Tibial nerve (tissue), 4 donors: Measurements from ENCODE around the gene CCDC106. TPM values are rescaled to one million over a fixed set of nuclear protein-coding genes. Genes with fewer than 3 reads are reported as not detected.

Experiments used
- DNase-seq, 2 donors: peaks; one replicate each; pipeline ENCODE4 v3.0.0-alpha.2; 2019; ENCODE audit warnings: low spot score in 2 of 2
- H3K27ac ChIP-seq, 4 donors: fragments of 200-600 bp; sonication (generic) in 3 of 4; one replicate each; pipeline ENCODE4 v1.5.1; 2017 to 2019; ENCODE audit warnings: mild to moderate bottlenecking in 1 of 4
- H3K27me3 ChIP-seq, 2 donors: fragments of 200-600 bp; sonication (generic) in 1 of 2; one replicate each; pipeline versions ENCODE4 v1.5.1 to v1.6.0; 2017 to 2019
- H3K36me3 ChIP-seq, 3 donors: fragments of 200-600 bp; sonication (generic); one replicate each; pipeline ENCODE4 v1.5.1; 2018 to 2019
- H3K4me1 ChIP-seq, 4 donors: fragments of 200-600 bp; sonication (generic) in 3 of 4; one replicate each; pipeline ENCODE4 v1.5.1; 2017 to 2019
- H3K4me3 ChIP-seq, 4 donors: fragments of 200-600 bp; sonication (generic) in 3 of 4; one replicate each; pipeline ENCODE4 v1.5.1; 2017 to 2019; ENCODE audit warnings: mild to moderate bottlenecking in 1 of 4, moderate library complexity in 1 of 4
- H3K9me3 ChIP-seq, 4 donors: fragments of 200-600 bp; sonication (generic) in 3 of 4; one replicate each; pipeline ENCODE4 v1.5.1; 2017 to 2019
- EP300 ChIP-seq, 2 donors: sonication (generic); formaldehyde crosslinking; IDR thresholded peaks; one replicate each; pipeline ENCODE4 v1.6.1; 2017; ENCODE audit warnings: antibody characterized with exemption in 2 of 2, mild to moderate bottlenecking in 1 of 2
- POLR2A ChIP-seq, 2 donors: fragments of 450-650 bp; IDR thresholded peaks; one replicate each; pipeline ENCODE4 v1.6.1; 2017; ENCODE audit warnings: antibody characterized with exemption in 2 of 2, mild to moderate bottlenecking in 2 of 2, moderate library complexity in 2 of 2
- WGBS, 2 donors: methylation state at CpG; one replicate each; pipeline ENCODE4 v1.1.5; 2018; 5-methylcytosine and 5-hydroxymethylcytosine counted together
- total RNA-seq, 4 donors: library from RNA; depleted of rRNA; stranded (reverse); fragments of >200 nt; gene quantifications; one replicate each; pipeline ENCODE4 v1.1.0, GENCODE V29; 2016
- TF ChIP-seq, protein P1 (sequence below), 5 experiments: fragments of 200-600 bp in 3 of 5; fragments of 450-650 bp in 2 of 5; sonication (generic) in 3 of 5; IDR thresholded peaks; one replicate each; pipeline ENCODE4 v1.5.1; 2016 to 2019; ENCODE audit warnings: antibody characterized with exemption in 5 of 5, mild to moderate bottlenecking in 3 of 5, moderate library complexity in 2 of 5

The CCDC106 gene
- total RNA-seq, 4 donors from 2014 or later, result 14.5 to 39.6 (median 16.1) TPM

DNA sequence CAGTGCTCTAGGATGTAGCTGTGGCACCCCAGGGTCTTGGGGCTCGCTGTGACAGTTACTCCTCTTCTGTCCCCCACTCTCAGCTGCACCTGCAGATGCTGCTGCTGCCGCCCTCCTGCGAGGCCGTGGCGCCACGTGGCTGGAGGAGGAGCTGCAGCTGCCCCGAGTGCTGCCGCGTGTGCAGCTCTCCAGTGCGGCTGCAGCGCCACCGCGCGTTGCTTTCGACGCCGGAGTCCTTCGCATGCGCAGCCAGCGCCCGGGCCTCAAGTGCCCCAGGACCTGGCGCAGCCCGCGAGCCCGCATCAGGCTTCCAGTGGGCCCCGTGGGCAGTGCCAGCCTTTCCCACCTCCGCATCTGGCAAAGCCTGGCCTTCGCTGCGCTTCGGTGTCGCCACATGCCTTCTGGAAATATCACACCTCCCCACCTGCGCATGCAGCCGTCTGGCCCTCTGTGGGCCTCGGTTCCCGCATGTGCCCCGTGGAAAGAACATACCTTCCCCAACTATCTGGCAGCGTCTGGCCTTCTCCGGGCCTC is 7.9 kb upstream of the CCDC106 start:
- H3K4me1 ChIP-seq, result peaks cover 0 to 91% (median 57%) of the 10 kb centered on the region in 4 donors

DNA sequence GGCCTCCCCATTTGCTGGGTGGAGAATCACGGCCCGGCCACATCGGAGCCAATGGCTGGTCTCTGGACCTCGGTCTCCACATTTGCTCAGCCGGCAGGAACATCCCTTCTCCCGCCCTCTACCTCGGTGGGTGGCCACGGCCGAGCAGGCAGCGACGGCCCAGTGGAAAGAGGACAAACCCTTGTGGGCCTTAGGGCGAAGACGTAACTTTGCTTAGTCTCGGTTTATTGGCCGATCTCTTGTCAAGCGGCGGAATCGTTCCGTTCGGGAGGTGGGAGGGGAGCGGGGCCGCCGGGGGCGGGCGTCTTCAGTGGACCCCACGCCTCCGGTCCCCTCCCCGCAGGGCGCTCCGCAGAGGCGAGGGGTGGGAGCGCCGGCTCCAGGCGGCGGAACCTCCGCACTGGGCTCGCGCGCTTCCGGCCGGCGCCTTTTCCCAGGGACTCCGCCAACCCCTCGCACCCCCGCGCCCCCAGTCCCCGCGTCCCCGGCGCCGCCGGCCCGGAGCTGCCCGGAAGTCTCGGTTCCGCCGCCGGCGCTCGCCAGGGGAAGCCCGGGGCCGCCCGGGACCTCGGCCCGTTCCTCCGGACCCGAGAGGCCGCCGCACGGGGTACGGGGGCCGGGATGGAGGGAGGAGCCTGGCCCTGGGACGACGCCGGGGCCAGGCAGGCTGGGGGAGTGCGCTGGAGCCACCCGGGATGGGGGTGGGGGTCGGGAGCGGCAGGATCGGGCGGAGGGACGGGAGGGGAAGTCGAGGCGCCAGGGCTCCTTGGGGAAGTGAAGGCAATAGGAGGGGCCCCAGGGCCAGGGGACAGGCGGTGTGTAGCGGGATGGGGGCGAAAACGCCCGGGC is 7.2 kb upstream of the CCDC106 start, which contains the start of gene ZNF580:
TSS of gene ZNF580 (plus strand) at position 426 of the 849 bp plus-strand sequence. CDS start 1,507 bp downstream, outside the sequence.
- H3K9me3 ChIP-seq, result no peaks in the 10 kb centered on the region
- peak in 1 of 2 donors; percentile 25 for DNase-seq
- WGBS, 2 donors, result 0 to 2% methylated on average over 42 to 49 of the region's 89 CpGs
- H3K4me1 ChIP-seq, result peaks cover 0 to 89% (median 53%) of the 10 kb centered on the region in 4 donors
- H3K4me3 ChIP-seq, result peak within 1 kb of the TSS; percentile 62 to 93 (median 90)
- H3K27me3 ChIP-seq, result no peaks in the 10 kb centered on the region
- TF ChIP-seq, protein P1, sequence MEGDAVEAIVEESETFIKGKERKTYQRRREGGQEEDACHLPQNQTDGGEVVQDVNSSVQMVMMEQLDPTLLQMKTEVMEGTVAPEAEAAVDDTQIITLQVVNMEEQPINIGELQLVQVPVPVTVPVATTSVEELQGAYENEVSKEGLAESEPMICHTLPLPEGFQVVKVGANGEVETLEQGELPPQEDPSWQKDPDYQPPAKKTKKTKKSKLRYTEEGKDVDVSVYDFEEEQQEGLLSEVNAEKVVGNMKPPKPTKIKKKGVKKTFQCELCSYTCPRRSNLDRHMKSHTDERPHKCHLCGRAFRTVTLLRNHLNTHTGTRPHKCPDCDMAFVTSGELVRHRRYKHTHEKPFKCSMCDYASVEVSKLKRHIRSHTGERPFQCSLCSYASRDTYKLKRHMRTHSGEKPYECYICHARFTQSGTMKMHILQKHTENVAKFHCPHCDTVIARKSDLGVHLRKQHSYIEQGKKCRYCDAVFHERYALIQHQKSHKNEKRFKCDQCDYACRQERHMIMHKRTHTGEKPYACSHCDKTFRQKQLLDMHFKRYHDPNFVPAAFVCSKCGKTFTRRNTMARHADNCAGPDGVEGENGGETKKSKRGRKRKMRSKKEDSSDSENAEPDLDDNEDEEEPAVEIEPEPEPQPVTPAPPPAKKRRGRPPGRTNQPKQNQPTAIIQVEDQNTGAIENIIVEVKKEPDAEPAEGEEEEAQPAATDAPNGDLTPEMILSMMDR (IDR thresholded peaks at IDR 0.05), result no peak
- TF ChIP-seq POLR2A (IDR thresholded peaks at IDR 0.05) (peak in 1 of 2 donors; percentile 14), EP300 (IDR thresholded peaks at IDR 0.05) (peak in 1 of 2 donors; percentile 48)
- peaks cover 0 to 19% (median 0%) of the 10 kb centered on the region in 3 donors for H3K36me3 ChIP-seq
- peak within 1 kb of the TSS; percentile 95 to 98 (median 98) for H3K27ac ChIP-seq

More for the DNA sequence above, 7.9 kb upstream of the CCDC106 start:
- WGBS, 2 donors, result 17 to 24% methylated on average over 5 to 19 of the region's 38 CpGs
- Histone ChIP-seq H3K27me3 (no peaks in the 10 kb centered on the region), H3K27ac (peak overlapping the region; percentile 95 to 98 (median 98)), H3K4me3 (peak overlapping the region; percentile 62 to 93 (median 90)), H3K9me3 (no peaks in the 10 kb centered on the region), H3K36me3 (peaks cover 0 to 12% (median 0%) of the 10 kb centered on the region in 3 donors)
- TF ChIP-seq POLR2A (IDR thresholded peaks at IDR 0.05), result no peak
- TF ChIP-seq, protein P1 (IDR thresholded peaks at IDR 0.05), result peak; percentile 28 to 65 (median 49)
- peak in 1 of 2 donors; percentile 35 for DNase-seq

DNA sequence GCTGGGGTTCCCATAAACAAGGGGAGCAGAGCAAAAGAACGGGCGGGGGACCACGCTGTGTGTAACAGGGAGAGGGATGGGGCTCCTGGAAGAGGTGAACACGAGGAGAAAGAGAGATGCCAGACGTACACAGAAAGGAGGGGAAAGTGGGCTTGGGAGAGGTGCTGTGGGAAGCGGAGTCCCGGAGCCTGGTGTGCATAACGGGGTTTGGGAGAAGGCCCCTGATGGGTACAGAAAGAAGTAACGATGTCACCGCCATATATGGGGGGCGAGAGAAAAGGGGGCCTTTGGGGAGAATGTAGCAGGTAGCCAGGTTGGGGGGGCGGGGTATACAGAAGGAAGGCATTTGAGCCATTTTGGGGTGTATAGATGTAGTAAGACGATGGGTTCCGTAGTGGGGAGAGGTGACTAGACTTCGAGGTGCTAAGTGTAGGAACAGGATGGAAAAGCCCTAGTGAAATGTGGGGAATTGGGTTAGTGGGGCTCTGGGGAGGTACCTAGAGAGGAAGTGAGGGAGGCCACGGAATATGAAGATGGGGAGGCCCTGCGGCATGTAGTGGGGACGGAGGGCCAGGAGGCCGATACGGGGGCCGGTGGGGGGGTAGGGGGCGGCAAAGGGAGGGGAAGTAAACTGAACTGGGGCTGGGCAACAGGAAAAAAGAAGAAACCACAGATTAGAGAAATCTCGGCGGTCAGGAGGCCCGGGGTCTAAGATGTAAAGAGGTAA is 6.4 kb upstream of the CCDC106 start:
- Histone ChIP-seq H3K27me3 (no peaks in the 10 kb centered on the region), H3K4me1 (peaks cover 0 to 83% (median 46%) of the 10 kb centered on the region in 4 donors), H3K4me3 (peak overlapping the region; percentile 62 to 93 (median 90)), H3K36me3 (peaks cover 0 to 22% (median 0%) of the 10 kb centered on the region in 3 donors), H3K27ac (peak overlapping the region; percentile 95 to 98 (median 98)), H3K9me3 (no peaks in the 10 kb centered on the region)
- no peak for DNase-seq
- WGBS, 2 donors, result 1 to 2% methylated on average over 25 of the region's 25 CpGs
- no peak for TF ChIP-seq POLR2A (IDR thresholded peaks at IDR 0.05)
- TF ChIP-seq EP300 (IDR thresholded peaks at IDR 0.05), result no peak
- TF ChIP-seq, protein P1 (IDR thresholded peaks at IDR 0.05), result no peak

DNA sequence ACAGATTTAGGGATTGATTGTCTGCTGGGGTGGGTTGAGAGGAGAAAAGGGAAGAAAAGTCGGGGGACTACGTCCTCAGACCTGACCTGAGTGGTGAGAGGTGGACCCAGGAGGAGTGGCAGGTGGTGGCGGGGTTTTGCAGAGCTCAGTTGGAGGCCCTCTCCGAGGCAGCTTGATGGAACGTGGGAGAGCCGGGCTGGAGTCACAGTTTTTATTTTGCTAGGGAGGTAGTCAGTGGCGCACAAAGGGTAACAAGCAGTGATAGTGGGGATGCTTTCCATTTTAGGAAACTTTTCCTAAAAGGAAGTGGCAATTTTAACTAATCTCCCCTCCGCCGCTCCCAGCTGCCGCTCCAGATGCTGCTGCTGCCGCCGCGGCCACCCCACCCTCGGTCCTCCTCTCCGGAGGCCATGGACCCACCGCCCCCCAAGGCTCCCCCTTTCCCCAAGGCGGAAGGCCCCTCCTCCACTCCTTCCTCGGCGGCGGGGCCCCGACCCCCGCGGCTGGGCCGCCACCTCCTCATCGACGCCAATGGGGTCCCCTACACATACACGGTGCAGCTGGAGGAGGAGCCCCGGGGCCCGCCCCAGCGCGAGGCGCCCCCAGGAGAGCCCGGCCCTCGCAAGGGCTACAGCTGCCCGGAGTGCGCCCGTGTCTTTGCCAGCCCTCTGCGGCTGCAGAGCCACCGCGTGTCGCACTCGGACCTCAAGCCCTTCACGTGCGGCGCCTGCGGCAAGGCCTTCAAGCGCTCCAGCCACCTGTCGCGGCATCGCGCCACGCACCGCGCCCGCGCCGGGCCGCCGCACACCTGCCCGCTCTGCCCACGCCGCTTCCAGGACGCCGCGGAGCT is 5.6 kb upstream of the CCDC106 start:
- TF ChIP-seq POLR2A (IDR thresholded peaks at IDR 0.05) (no peak), EP300 (IDR thresholded peaks at IDR 0.05) (no peak)
- TF ChIP-seq, protein P1 (IDR thresholded peaks at IDR 0.05), result no peak
- H3K4me1 ChIP-seq, result peaks cover 0 to 83% (median 46%) of the 10 kb centered on the region in 4 donors
- H3K27ac ChIP-seq, result peak overlapping the region; percentile 31 to 98 (median 96)
- no peaks in the 10 kb centered on the region for H3K9me3 ChIP-seq
- peaks cover 0 to 22% (median 0%) of the 10 kb centered on the region in 3 donors for H3K36me3 ChIP-seq
- DNase-seq, result no peak
- H3K4me3 ChIP-seq, result peak overlapping the region; percentile 62 to 93 (median 90)
- H3K27me3 ChIP-seq, result no peaks in the 10 kb centered on the region
- 1 to 4% methylated on average over 19 to 35 of the region's 65 CpGs for WGBS, 2 donors
